HL-60/S4 (cell line): Measurements from ENCODE around the gene NIF3L1.

Experiments used
- in situ Hi-C: fragments of 300-500 bp; cut with MboI; formaldehyde crosslinking; loops from 2 replicates; pipeline ENCODE4 v1.14.3; 2022; ENCODE audit warnings: low sequenced_read_pairs

The NIF3L1 gene

GRCh38 chr2:200888704-200889625, at the start of gene NIF3L1, which contains the start of gene PPIL3:
Gene NIF3L1 (plus strand): TSS chr2:200889371. CDS start chr2:200891944, 2,573 bp downstream.
Gene PPIL3 (minus strand): TSS chr2:200889077. CDS start chr2:200887615, 1,462 bp downstream.
- in situ Hi-C loops: no loop called here

- in situ Hi-C loops: no loop called here
Observed at GRCh38 chr2:200839513-200839912, 49.7 kb upstream of the NIF3L1 start.

- in situ Hi-C loops: no loop called here
Observed at GRCh38 chr2:200843993-200844948, 44.9 kb upstream of the NIF3L1 start.

GRCh38 chr2:200845194-200845593, 44.0 kb upstream of the NIF3L1 start:
- in situ Hi-C loops: no loop called here

- in situ Hi-C loops: no loop called here
Observed at GRCh38 chr2:200845669-200846325, 43.4 kb upstream of the NIF3L1 start.

GRCh38 chr2:200847269-200847668, 41.9 kb upstream of the NIF3L1 start:
- in situ Hi-C loops: no loop called here

- in situ Hi-C loops: no loop called here
Observed at GRCh38 chr2:200847939-200848338, 41.2 kb upstream of the NIF3L1 start.

- in situ Hi-C loops: no loop called here
Observed at GRCh38 chr2:200850512-200851256, 38.5 kb upstream of the NIF3L1 start.

- in situ Hi-C loops: no loop called here
Observed at GRCh38 chr2:200851398-200852248, 37.5 kb upstream of the NIF3L1 start.

GRCh38 chr2:200852605-200853004, 36.6 kb upstream of the NIF3L1 start:
- in situ Hi-C loops: no loop called here

GRCh38 chr2:200856806-200857205, 32.4 kb upstream of the NIF3L1 start:
- in situ Hi-C loops: no loop called here

- in situ Hi-C loops: no loop called here
Observed at GRCh38 chr2:200860092-200860795, 28.9 kb upstream of the NIF3L1 start.

GRCh38 chr2:200861617-200862155, 27.5 kb upstream of the NIF3L1 start:
- in situ Hi-C loops: no loop called here

- in situ Hi-C loops: no loop called here
Observed at GRCh38 chr2:200862532-200863000, 26.6 kb upstream of the NIF3L1 start.

GRCh38 chr2:200863782-200864175, 25.4 kb upstream of the NIF3L1 start:
- in situ Hi-C loops: no loop called here

- in situ Hi-C loops: no loop called here
Observed at GRCh38 chr2:200864176-200865034, 24.8 kb upstream of the NIF3L1 start, which contains the start of gene CLK1. Gene CLK1 (minus strand): TSS chr2:200864658. CDS start chr2:200861862, 2,796 bp downstream.

- in situ Hi-C loops: no loop called here
Observed at GRCh38 chr2:200869014-200869413, 20.2 kb upstream of the NIF3L1 start.
